NCI-H526 treated with DMSO at 0.1 percent for 48 hours (cell line): ENCODE measurements around the gene LMCD1.

Source experiments
- DNase-seq: peaks from one replicate; lab custom pipeline; 2025; lab: John Stamatoyannopoulos, UW

Gene LMCD1

GRCh38 chr3:8621141-8621540 lies 119.5 kb downstream of the LMCD1 start:
- no peak for DNase-seq

- no peak for DNase-seq
Observed at GRCh38 chr3:8621872-8622271, 120.2 kb downstream of the LMCD1 start.

- peak; percentile 21 for DNase-seq
Observed at GRCh38 chr3:8622873-8623691, 121.5 kb downstream of the LMCD1 start.

GRCh38 chr3:8623741-8624140 lies 122.1 kb downstream of the LMCD1 start:
- no peak for DNase-seq
